Karpas-422 (cell line): ENCODE measurements around the gene NFATC2IP. TPM values are rescaled to one million over a fixed set of nuclear protein-coding genes. Genes with fewer than 3 reads are reported as not detected.

Experiments
- DNase-seq: peaks from one replicate; pipeline ENCODE4 v3.0.0-alpha.2; 2015
- H2AFZ ChIP-seq: fragments of 200-600 bp; sonication (generic); 2 replicates; pipeline ENCODE4 v1.6.1; 2014; ENCODE audit warnings: antibody characterized with exemption, low read length, mixed read lengths
- H3K27ac ChIP-seq: fragments of 200-600 bp; sonication (generic); 2 replicates; pipeline ENCODE4 v1.5.1; 2014; ENCODE audit warnings: mild to moderate bottlenecking, low read length, moderate library complexity
- H3K27me3 ChIP-seq: fragments of 200-600 bp; sonication (generic); 2 replicates; pipeline ENCODE4 v1.6.1; 2014; ENCODE audit warnings: low read length, mixed read lengths
- H3K36me3 ChIP-seq: fragments of 200-600 bp; sonication (generic); 2 replicates; pipeline ENCODE4 v1.6.1; 2014; ENCODE audit warnings: low read length, mixed read lengths; ENCODE audit not compliant: insufficient read depth
- H3K4me1 ChIP-seq: fragments of 200-600 bp; sonication (generic); 2 replicates; pipeline ENCODE4 v1.6.1; 2014; ENCODE audit warnings: mild to moderate bottlenecking, low read length, mixed read lengths
- H3K4me2 ChIP-seq: fragments of 200-600 bp; sonication (generic); 2 replicates; pipeline ENCODE4 v1.6.1; 2014; ENCODE audit warnings: low read length, low read depth, mild to moderate bottlenecking; ENCODE audit not compliant: poor library complexity, severe bottlenecking
- H3K4me3 ChIP-seq: fragments of 200-600 bp; sonication (generic); 2 replicates; pipeline ENCODE4 v1.5.1; 2014; ENCODE audit warnings: mild to moderate bottlenecking, antibody characterized with exemption, low read length, mixed read lengths
- H3K79me2 ChIP-seq: fragments of 200-600 bp; sonication (generic); 2 replicates; pipeline ENCODE4 v1.6.1; 2014; ENCODE audit warnings: mild to moderate bottlenecking, low read length, mixed read lengths
- H3K9ac ChIP-seq: fragments of 200-600 bp; sonication (generic); 2 replicates; pipeline ENCODE4 v1.6.0; 2014; ENCODE audit warnings: low read length
- H3K9me2 ChIP-seq: fragments of 200-600 bp; sonication (generic), shearing (Covaris generic); replicated peaks from 2 replicates; pipeline ENCODE4 v1.6.0; 2014; ENCODE audit warnings: mild to moderate bottlenecking, low read length, moderate library complexity; ENCODE audit not compliant: insufficient read depth
- H3K9me3 ChIP-seq: fragments of 300-700, 200-600 bp; sonication (generic); 2 replicates; pipeline ENCODE4 v1.6.1; 2014; ENCODE audit warnings: low read length, mixed read lengths
- H4K20me1 ChIP-seq: fragments of 200-600 bp; sonication (generic); 2 replicates; pipeline ENCODE4 v1.6.1; 2014; ENCODE audit warnings: mild to moderate bottlenecking, antibody characterized with exemption, low read length, low read depth; ENCODE audit not compliant: insufficient read depth
- total RNA-seq: library from RNA; depleted of rRNA; stranded (reverse); fragments of >200 nt; shearing (Covaris generic); gene quantifications from 2 replicates; pipeline ENCODE4 v1.2.3, GENCODE V29; 2014; ENCODE audit warnings: low replicate concordance

NFATC2IP gene
- total RNA-seq, 1 experiment from 2014 or later: 64.0 TPM

DNA sequence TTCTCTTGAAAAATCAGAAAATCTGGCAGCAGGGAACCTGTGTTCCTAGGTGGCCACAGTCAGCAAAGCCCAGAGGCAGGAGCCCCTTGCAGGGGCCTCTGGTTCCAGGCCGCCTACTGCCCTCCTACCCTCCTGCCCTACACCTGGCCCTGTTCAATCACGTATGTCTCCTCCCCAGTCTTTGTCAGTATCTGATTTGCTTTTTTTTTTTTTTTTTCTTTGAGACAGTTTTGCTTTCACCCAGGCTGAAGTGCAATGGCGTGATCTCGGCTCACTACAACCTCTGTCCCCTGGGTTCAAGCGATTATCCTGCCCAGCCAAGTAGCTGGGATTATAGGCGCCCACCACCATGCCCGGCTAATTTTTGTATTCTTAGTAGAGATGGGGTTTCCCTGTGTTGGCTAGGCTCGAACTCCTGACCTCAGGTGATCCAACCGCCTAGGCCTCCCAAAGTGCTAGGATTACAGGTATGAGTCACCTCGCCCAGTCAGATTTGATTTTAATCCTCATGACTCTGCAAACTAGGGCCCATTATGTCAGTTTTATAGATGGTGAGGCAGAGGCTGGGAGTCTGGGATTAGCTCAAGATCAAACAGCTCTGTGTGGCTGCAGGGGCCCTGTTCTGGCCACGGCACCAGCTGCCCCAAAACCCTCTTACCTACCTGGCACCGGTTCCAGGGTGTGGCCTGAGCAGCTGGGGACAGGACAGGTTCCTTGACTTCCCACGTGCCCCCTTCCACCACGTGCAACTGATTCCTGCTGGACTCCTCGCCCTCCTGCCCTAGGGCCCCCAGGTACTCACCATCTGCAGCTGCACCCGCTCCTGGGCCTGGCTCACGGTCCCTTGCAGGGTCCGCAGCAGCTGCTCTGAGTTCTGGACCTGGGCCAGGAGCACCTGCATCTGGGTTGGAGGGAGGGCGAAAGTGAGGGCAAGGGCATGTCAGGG is 40.4 kb upstream of the NFATC2IP start:
- no peak overlapping the region for H3K27ac ChIP-seq
- no peaks in the 10 kb centered on the region for H3K79me2 ChIP-seq
- H2AFZ ChIP-seq: no peak overlapping the region
- no peaks in the 10 kb centered on the region for H3K9me3 ChIP-seq
- H3K9me2 ChIP-seq: no peaks in the 10 kb centered on the region
- no peak for DNase-seq
- no peaks in the 10 kb centered on the region for H3K4me1 ChIP-seq
- H3K4me2 ChIP-seq: no peak overlapping the region
- H4K20me1 ChIP-seq: no peaks in the 10 kb centered on the region
- no peak overlapping the region for H3K4me3 ChIP-seq
- no peaks in the 10 kb centered on the region for H3K27me3 ChIP-seq
- H3K36me3 ChIP-seq: 0 out of 2 replicates have a peak, but pooled peaks cover 3% of the 10 kb centered on the region
- no peak overlapping the region for H3K9ac ChIP-seq

DNA sequence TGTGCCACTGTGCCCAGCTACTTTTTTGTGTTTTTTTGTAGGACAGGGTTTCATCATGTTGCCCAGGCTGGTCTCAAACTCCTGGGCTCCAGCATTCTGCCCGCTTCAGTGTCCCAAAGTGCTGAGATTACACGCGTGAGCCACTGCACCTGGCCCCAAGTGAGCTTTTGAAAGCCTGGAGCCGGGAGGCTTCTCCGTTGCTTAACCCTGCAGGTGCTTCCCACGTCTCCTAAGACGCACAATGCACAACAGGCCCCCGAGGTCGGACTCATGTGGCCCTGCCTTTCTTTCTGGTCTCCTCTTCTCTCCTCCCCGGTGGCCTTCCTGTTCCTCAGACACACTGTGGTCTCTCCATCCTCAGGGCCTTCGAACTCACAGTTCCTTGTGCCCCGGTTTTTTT is 38.2 kb upstream of the NFATC2IP start:
- 0 out of 2 replicates have a peak, but pooled peaks cover 3% of the 10 kb centered on the region for H3K36me3 ChIP-seq
- H3K27ac ChIP-seq: no peak overlapping the region
- no peaks in the 10 kb centered on the region for H3K9me3 ChIP-seq
- H3K27me3 ChIP-seq: no peaks in the 10 kb centered on the region
- no peak overlapping the region for H2AFZ ChIP-seq
- no peak overlapping the region for H3K4me3 ChIP-seq
- no peak overlapping the region for H3K9ac ChIP-seq
- H3K4me1 ChIP-seq: no peaks in the 10 kb centered on the region
- H3K9me2 ChIP-seq: no peaks in the 10 kb centered on the region
- no peaks in the 10 kb centered on the region for H3K79me2 ChIP-seq
- no peak overlapping the region for H3K4me2 ChIP-seq
- H4K20me1 ChIP-seq: no peaks in the 10 kb centered on the region
- DNase-seq: no peak

DNA sequence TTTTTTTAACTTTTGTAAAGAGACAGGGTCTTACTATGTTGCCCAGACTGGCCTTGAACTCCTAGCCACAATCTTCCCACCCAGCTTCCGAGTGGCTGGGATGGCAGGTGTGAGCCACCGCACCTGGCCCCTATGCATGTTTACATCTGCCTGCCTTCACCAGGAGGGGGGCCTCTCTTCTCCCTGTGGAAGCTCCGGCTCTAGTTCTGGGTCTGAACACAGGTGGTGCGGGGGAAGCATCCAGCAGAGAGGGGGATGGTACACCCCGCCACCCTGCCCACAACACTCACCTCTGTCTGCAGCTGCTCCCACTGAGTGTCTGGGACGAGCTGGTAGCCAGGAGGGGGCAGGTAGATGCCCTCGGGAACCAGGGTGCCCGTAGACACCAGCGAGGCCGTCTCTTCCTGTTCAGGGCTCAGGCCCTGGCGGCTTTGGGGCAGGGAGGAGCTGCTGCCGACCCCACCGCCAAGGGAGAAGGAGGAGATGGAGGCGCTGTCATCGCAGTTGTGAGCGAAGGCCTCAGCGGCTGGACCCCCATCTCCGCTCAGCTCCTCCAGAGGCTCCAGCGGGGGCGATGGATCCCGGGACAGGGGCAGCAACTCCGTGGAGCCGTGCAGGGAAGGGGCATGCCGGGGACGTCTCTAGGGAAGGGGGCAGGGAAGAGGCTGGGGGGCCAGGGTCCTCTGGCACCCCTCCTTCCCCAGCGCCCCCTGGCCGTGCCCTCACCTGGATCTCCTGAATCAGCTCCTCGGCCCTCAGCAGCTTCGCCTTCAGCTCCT is 36.6 kb upstream of the NFATC2IP start:
- no peak overlapping the region for H2AFZ ChIP-seq
- no peak overlapping the region for H3K4me2 ChIP-seq
- no peaks in the 10 kb centered on the region for H3K27me3 ChIP-seq
- no peak overlapping the region for H3K4me3 ChIP-seq
- DNase-seq: no peak
- H3K36me3 ChIP-seq: 0 out of 2 replicates have a peak, but pooled peaks cover 7% of the 10 kb centered on the region
- H3K79me2 ChIP-seq: no peaks in the 10 kb centered on the region
- no peaks in the 10 kb centered on the region for H3K9me3 ChIP-seq
- H3K4me1 ChIP-seq: no peaks in the 10 kb centered on the region
- H4K20me1 ChIP-seq: no peaks in the 10 kb centered on the region
- H3K9me2 ChIP-seq: no peaks in the 10 kb centered on the region
- no peak overlapping the region for H3K9ac ChIP-seq
- H3K27ac ChIP-seq: no peak overlapping the region

DNA sequence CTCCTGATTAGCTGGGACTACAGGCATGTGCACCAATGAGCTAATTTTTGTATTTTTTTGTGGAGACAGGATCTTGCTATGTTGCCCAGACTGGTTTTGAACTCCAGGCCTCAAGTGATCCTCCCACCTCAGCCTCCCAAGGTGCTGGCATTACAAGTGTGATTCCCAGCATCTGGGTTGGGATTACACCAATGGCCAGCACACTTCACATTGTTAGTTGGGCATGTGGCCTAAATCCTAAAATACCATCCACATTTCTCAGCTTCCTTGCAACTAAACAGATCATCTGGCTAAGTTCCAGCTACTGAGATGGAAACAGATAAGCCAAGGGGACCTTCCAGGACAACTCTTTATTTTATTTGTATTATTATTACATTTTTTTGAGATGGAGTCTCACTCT is 35.6 kb upstream of the NFATC2IP start:
- no peaks in the 10 kb centered on the region for H3K79me2 ChIP-seq
- H3K4me3 ChIP-seq: no peak overlapping the region
- no peaks in the 10 kb centered on the region for H3K27me3 ChIP-seq
- H3K9me3 ChIP-seq: no peaks in the 10 kb centered on the region
- H3K9ac ChIP-seq: no peak overlapping the region
- no peaks in the 10 kb centered on the region for H4K20me1 ChIP-seq
- H3K27ac ChIP-seq: no peak overlapping the region
- H3K4me1 ChIP-seq: no peaks in the 10 kb centered on the region
- H3K9me2 ChIP-seq: no peaks in the 10 kb centered on the region
- H3K36me3 ChIP-seq: 0 out of 2 replicates have a peak, but pooled peaks cover 12% of the 10 kb centered on the region
- DNase-seq: no peak
- H2AFZ ChIP-seq: no peak overlapping the region
- H3K4me2 ChIP-seq: no peak overlapping the region

DNA sequence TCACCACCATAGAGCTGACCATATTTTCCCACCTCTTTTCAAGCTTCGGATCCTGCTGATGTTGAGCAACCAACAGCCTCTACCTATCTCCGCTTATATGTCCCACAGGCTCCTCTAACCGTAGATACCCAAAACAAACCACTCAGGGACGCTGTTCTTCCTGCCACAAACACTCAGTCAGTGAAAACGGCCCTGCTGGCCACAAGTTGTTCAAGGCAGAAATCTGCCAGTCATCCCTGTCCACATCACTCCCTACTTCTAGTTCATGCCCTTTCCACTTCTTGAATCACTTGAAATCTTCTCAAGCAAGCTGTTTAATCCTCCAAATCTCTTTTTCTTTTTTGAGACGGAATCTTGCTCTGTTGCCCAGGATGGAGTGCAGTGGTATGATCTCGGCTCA is 33.6 kb upstream of the NFATC2IP start:
- Histone ChIP-seq H2AFZ (no peak overlapping the region), H4K20me1 (no peaks in the 10 kb centered on the region), H3K9me2 (no peaks in the 10 kb centered on the region), H3K79me2 (no peaks in the 10 kb centered on the region), H3K27ac (no peak overlapping the region), H3K9me3 (no peaks in the 10 kb centered on the region), H3K27me3 (no peaks in the 10 kb centered on the region), H3K9ac (no peak overlapping the region), H3K4me2 (no peak overlapping the region), H3K4me1 (no peaks in the 10 kb centered on the region), H3K4me3 (no peak overlapping the region), H3K36me3 (0 out of 2 replicates have a peak, but pooled peaks cover 8% of the 10 kb centered on the region)
- no peak for DNase-seq

DNA sequence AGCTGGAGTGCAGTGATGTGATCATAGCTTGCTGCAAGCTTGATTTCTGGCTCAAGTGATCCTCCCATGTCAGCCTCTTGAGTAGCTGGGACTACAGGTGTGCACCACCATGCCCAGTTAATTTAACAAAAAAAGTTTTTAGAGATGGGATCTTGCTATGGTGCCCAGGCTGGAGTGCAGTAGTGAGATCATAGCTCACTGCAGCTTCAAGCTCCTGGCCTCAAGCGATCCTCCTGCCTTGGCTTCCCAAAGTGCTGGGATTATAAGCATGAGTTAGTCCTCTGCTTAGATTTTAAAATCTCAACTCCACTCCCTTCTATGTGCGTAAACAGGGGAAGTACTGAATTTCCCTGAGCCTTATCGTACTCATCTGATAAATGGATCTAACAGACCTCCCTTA is 32.0 kb upstream of the NFATC2IP start:
- Histone ChIP-seq H3K9me2 (no peaks in the 10 kb centered on the region), H3K27me3 (no peaks in the 10 kb centered on the region), H2AFZ (no peak overlapping the region), H3K4me2 (no peak overlapping the region), H3K9ac (no peak overlapping the region), H3K79me2 (peaks cover 10% of the 10 kb centered on the region), H3K36me3 (peaks cover 14% of the 10 kb centered on the region), H3K4me1 (peaks cover 8% of the 10 kb centered on the region), H3K9me3 (no peaks in the 10 kb centered on the region), H3K27ac (no peak overlapping the region), H3K4me3 (no peak overlapping the region), H4K20me1 (no peaks in the 10 kb centered on the region)
- DNase-seq: no peak

DNA sequence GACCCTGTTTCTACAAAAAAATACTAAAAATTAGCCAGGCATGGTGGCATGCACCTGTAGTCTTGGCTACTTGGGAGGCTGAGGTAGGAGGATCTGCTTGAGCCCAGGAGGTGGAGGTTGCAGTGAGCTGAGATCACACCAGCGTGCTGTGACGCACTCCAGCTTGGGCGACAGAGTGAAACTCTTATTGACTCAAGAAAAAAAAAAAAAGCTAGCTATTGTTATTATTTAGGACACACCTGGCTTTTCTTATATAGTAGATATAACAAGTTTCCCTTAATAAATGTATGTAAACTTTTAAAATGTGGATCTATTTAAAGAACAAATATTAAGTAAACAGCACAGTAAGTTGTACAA is 27.5 kb upstream of the NFATC2IP start:
- Histone ChIP-seq H3K27me3 (no peaks in the 10 kb centered on the region), H3K9me3 (no peaks in the 10 kb centered on the region), H3K4me1 (peaks cover 23% of the 10 kb centered on the region), H4K20me1 (no peaks in the 10 kb centered on the region), H2AFZ (no peak overlapping the region), H3K9me2 (no peaks in the 10 kb centered on the region), H3K79me2 (peaks cover 10% of the 10 kb centered on the region), H3K36me3 (peaks cover 14% of the 10 kb centered on the region), H3K27ac (peak overlapping the region; percentile 98), H3K9ac (peak overlapping the region; percentile 94), H3K4me2 (peak overlapping the region; percentile 86), H3K4me3 (peak overlapping the region; percentile 71)
- DNase-seq: no peak
